ENCODE results near the gene THUMPD2.

DNA sequence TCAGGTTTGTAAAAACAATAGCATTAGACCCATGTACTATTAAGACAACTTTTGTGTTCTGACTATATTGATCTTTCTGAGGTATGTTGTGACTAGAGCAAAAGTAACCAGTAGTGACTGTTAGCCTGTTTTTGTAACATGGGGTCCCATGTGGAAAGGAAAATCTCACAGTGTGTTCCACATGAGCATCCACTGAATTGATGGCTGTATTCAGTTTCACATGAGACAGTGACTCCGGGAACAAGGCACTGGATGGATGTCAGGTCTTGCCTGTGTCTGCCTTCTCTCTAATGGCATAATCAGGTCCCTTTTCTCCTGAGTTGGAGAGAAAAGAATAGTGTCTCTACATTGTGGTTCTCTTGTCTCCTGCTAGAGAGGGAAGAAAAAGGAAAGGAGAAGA is 85.8 kb downstream of the THUMPD2 start:
- TF ChIP-seq, protein P1, sequence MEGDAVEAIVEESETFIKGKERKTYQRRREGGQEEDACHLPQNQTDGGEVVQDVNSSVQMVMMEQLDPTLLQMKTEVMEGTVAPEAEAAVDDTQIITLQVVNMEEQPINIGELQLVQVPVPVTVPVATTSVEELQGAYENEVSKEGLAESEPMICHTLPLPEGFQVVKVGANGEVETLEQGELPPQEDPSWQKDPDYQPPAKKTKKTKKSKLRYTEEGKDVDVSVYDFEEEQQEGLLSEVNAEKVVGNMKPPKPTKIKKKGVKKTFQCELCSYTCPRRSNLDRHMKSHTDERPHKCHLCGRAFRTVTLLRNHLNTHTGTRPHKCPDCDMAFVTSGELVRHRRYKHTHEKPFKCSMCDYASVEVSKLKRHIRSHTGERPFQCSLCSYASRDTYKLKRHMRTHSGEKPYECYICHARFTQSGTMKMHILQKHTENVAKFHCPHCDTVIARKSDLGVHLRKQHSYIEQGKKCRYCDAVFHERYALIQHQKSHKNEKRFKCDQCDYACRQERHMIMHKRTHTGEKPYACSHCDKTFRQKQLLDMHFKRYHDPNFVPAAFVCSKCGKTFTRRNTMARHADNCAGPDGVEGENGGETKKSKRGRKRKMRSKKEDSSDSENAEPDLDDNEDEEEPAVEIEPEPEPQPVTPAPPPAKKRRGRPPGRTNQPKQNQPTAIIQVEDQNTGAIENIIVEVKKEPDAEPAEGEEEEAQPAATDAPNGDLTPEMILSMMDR (conservative IDR thresholded peaks at IDR 0.05; ENCODE audit: low read length), result no peak
- TF ChIP-seq EZH2phosphoT487 (IDR thresholded peaks at IDR 0.05; ENCODE audit: borderline replicate concordance), result no peak
